Naive thymus-derived CD8-positive, alpha-beta T cell (primary cell): Measurements from ENCODE around the gene DGKG. TPM values are rescaled to one million over a fixed set of nuclear protein-coding genes. Genes with fewer than 3 reads are reported as not detected.
A peak's percentile ranks its signal among the peaks of the same experiment; 100 is the strongest.

ENCODE experiments used
- ATAC-seq, 2 donors: fragments of 150-1000 bp; cut with Tn5 transposase in 1 of 2; sonication (Bioruptor Pico), chemical (Tn5 transposase) in 1 of 2; 1 replicate in 1 of 2; 2 replicates in 1 of 2; pipeline ENCODE4 v1.10.0; 2021; ENCODE audit warnings: mild to moderate bottlenecking in 2 of 2, moderate library complexity in 2 of 2
- POLR2A ChIA-PET: fragments of 350-600 bp; sonication (Branson Sonifier 250); formaldehyde crosslinking; loops from one replicate; lab custom pipeline; 2021; ENCODE audit warnings: antibody characterized with exemption; lab: Charles Lee
- DNase-seq, 10 donors: peaks; one replicate each; pipeline versions ENCODE4 v3.0.0 to v3.0.0-alpha.2; 2020 to 2022
- H3K27ac Mint-ChIP-seq, 10 donors: one replicate each; pipeline ENCODE4 v1.8.0; 2020 to 2022; ENCODE audit warnings: mild to moderate bottlenecking in 10 of 10, mixed read lengths in 10 of 10, moderate library complexity in 4 of 10, inconsistent platforms in 1 of 10
- H3K27me3 Mint-ChIP-seq, 5 donors: one replicate each; pipeline ENCODE4 v1.8.0; 2021 to 2022; ENCODE audit warnings: mixed read lengths in 5 of 5
- H3K36me3 Mint-ChIP-seq, 3 donors: one replicate each; pipeline ENCODE4 v1.8.0; 2020 to 2022; ENCODE audit warnings: mixed read lengths in 3 of 3, mild to moderate bottlenecking in 2 of 3, inconsistent platforms in 1 of 3
- H3K4me1 Mint-ChIP-seq, 4 donors: one replicate each; pipeline ENCODE4 v1.8.0; 2021 to 2022; ENCODE audit warnings: mixed read lengths in 4 of 4
- H3K4me3 Mint-ChIP-seq, 10 donors: one replicate each; pipeline ENCODE4 v1.8.0; 2020 to 2022; ENCODE audit warnings: mild to moderate bottlenecking in 10 of 10, mixed read lengths in 10 of 10, moderate library complexity in 6 of 10, inconsistent platforms in 1 of 10
- H3K9me3 Mint-ChIP-seq, 9 donors: one replicate each; pipeline ENCODE4 v1.8.0; 2020 to 2022; ENCODE audit warnings: mixed read lengths in 9 of 9, mild to moderate bottlenecking in 3 of 9, inconsistent platforms in 1 of 9, moderate library complexity in 1 of 9
- polyA plus RNA-seq, 3 donors: library from polyadenylated mRNA; unstranded; fragments of 300-500 nt; fragmentation: Illumina TruSeq; gene quantifications; one replicate each; pipeline ENCODE4 v1.2.3, GENCODE V29; 2021
- total RNA-seq, 8 experiments: library from RNA in 2 of 8; stranded (reverse) in 2 of 8; gene quantifications; one replicate each; pipeline ENCODE4 v1.2.3 and lab custom pipeline; 2021 to 2026

Gene DGKG
- total and polyA plus RNA-seq, 5 experiments from 2014 or later = 0.11 to 1.5 TPM; not detected in 3

- H3K4me3 Mint-ChIP-seq = peak overlapping the region in 7 of 10 donors; percentile 22 to 57 (median 53)
- POLR2A ChIA-PET = no interaction called here
- ATAC-seq = no peak
- no peaks in the 10 kb centered on the region for H3K9me3 Mint-ChIP-seq
- H3K27ac Mint-ChIP-seq = no peak overlapping the region
- DNase-seq = no peak
- H3K27me3 Mint-ChIP-seq = peaks cover 28 to 57% (median 44%) of the 10 kb centered on the region in 5 donors
- H3K4me1 Mint-ChIP-seq = peaks cover 4 to 19% (median 10%) of the 10 kb centered on the region in 4 donors
- H3K36me3 Mint-ChIP-seq = no peaks in the 10 kb centered on the region
Measured at GRCh38 chr3:186362537-186362842, 456 bp upstream of the DGKG start.

DNA sequence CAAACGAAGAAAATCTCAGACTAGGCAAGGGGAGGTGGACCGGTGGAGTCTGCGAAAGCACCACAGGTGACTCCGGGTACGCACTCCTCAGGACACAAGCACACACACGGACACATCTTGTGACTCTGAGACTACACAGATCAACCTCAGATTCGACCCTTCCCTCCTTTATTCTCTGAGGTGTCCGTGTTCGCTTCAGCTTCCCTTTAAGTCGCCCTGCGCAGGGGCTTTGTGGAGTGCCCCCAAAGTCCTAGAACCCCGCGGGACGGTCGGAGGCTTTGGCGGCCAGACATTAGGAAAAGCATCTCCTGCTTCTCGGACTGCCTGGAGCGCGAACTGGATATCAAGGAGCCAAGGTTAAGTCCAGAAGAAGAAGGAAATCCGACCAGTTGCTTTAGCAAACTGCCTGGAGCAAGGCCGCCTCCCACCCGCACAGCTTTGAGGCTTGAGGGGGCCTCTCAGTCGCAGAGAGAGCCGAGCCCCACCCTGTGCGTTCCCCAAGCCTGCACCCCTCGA lies 730 bp downstream of the DGKG start:
- Mint-ChIP-seq H3K4me3 (peak overlapping the region in 4 of 10 donors; percentile 27 to 53 (median 32)), H3K27me3 (peaks cover 29 to 60% (median 46%) of the 10 kb centered on the region in 5 donors), H3K36me3 (no peaks in the 10 kb centered on the region), H3K4me1 (peaks cover 4 to 19% (median 10%) of the 10 kb centered on the region in 4 donors), H3K9me3 (no peaks in the 10 kb centered on the region), H3K27ac (no peak overlapping the region)
- DNase-seq (no peak), ATAC-seq (no peak)
- POLR2A ChIA-PET = no interaction called here

GRCh38 chr3:186360779-186361178 lies 1.3 kb downstream of the DGKG start:
- DNase-seq (no peak), ATAC-seq (no peak)
- H3K36me3 Mint-ChIP-seq = no peaks in the 10 kb centered on the region
- POLR2A ChIA-PET = no interaction called here
- peak overlapping the region in 4 of 10 donors; percentile 19 to 65 (median 37) for H3K4me3 Mint-ChIP-seq
- H3K9me3 Mint-ChIP-seq = no peaks in the 10 kb centered on the region
- peaks cover 6 to 19% (median 10%) of the 10 kb centered on the region in 4 donors for H3K4me1 Mint-ChIP-seq
- H3K27me3 Mint-ChIP-seq = peaks cover 32 to 65% (median 46%) of the 10 kb centered on the region in 5 donors
- H3K27ac Mint-ChIP-seq = no peak overlapping the region

DNA sequence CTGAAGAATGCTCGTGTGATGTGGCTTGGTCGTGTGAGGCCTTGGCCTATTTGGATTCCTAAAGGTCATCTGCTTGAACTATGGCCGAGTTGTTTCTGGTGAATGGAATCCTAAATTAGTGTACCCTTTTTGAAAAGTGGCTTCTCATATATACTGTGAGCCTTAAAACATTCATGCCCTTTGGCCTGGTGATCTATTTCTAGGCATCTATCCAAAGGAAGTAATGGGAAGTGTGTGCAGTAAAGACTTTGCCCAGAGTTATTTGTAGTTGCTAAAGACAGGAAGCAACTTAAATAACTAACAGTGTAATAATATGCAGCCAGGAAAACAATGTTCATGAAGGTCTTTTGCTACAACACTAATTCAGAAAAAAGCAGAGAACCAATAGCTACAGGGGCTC lies 3.0 kb downstream of the DGKG start:
- H3K27me3 Mint-ChIP-seq = peaks cover 27 to 58% (median 41%) of the 10 kb centered on the region in 5 donors
- H3K27ac Mint-ChIP-seq = no peak overlapping the region
- no peaks in the 10 kb centered on the region for H3K9me3 Mint-ChIP-seq
- H3K4me1 Mint-ChIP-seq = peaks cover 6 to 17% (median 10%) of the 10 kb centered on the region in 4 donors
- POLR2A ChIA-PET = no interaction called here
- ATAC-seq (no peak), DNase-seq (no peak)
- H3K4me3 Mint-ChIP-seq = no peak overlapping the region
- no peaks in the 10 kb centered on the region for H3K36me3 Mint-ChIP-seq

DNA sequence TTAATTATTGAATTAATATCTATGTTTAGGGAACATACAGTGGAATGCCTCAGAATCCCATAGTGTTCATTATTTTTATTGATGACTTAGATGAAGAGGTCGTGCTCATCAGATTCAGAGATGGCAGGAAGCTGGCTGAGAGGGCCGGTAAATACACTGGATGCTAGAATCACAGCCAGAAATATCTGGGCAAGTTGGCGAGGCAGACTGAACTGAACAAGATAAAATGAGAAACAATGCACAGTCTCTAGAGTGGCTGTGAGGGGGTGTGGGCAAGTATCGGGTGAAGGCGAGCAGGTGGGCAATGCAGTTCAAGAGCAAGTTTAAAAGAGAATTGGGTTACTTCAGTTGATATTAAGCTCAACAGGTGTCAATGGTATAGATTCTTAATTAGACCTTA lies 5.9 kb downstream of the DGKG start:
- H3K27me3 Mint-ChIP-seq = peaks cover 11 to 50% (median 20%) of the 10 kb centered on the region in 5 donors
- no peak overlapping the region for H3K4me3 Mint-ChIP-seq
- no peaks in the 10 kb centered on the region for H3K9me3 Mint-ChIP-seq
- H3K27ac Mint-ChIP-seq = no peak overlapping the region
- H3K36me3 Mint-ChIP-seq = no peaks in the 10 kb centered on the region
- POLR2A ChIA-PET = no interaction called here
- DNase-seq = no peak
- no peak for ATAC-seq
- H3K4me1 Mint-ChIP-seq = peaks cover 2 to 7% (median 4%) of the 10 kb centered on the region in 4 donors

- no peaks in the 10 kb centered on the region for H3K36me3 Mint-ChIP-seq
- no peaks in the 10 kb centered on the region for H3K9me3 Mint-ChIP-seq
- ATAC-seq (no peak), DNase-seq (no peak)
- H3K4me1 Mint-ChIP-seq = peaks cover 0 to 2% (median 0%) of the 10 kb centered on the region in 4 donors
- no peak overlapping the region for H3K4me3 Mint-ChIP-seq
- H3K27ac Mint-ChIP-seq = no peak overlapping the region
- peaks cover 4 to 37% (median 14%) of the 10 kb centered on the region in 5 donors for H3K27me3 Mint-ChIP-seq
- POLR2A ChIA-PET = no interaction called here
Measured at GRCh38 chr3:186354100-186354499, 7.9 kb downstream of the DGKG start.

GRCh38 chr3:186352369-186352768 lies 9.7 kb downstream of the DGKG start:
- peak overlapping the region in 1 of 10 donors; percentile 17 for H3K27ac Mint-ChIP-seq
- H3K4me1 Mint-ChIP-seq = peaks cover 0 to 2% (median 0%) of the 10 kb centered on the region in 4 donors
- no peak for DNase-seq
- peaks cover 2 to 30% (median 7%) of the 10 kb centered on the region in 5 donors for H3K27me3 Mint-ChIP-seq
- no peak for ATAC-seq
- no peaks in the 10 kb centered on the region for H3K36me3 Mint-ChIP-seq
- POLR2A ChIA-PET = no interaction called here
- no peaks in the 10 kb centered on the region for H3K9me3 Mint-ChIP-seq
- H3K4me3 Mint-ChIP-seq = no peak overlapping the region

- Mint-ChIP-seq H3K4me1 (peaks cover 3 to 16% (median 11%) of the 10 kb centered on the region in 4 donors), H3K27ac (no peak overlapping the region), H3K4me3 (no peak overlapping the region), H3K36me3 (no peaks in the 10 kb centered on the region), H3K27me3 (peaks cover 0 to 6% (median 0%) of the 10 kb centered on the region in 5 donors), H3K9me3 (peaks cover 0 to 8% (median 3%) of the 10 kb centered on the region in 9 donors)
- DNase-seq (no peak), ATAC-seq (no peak)
- POLR2A ChIA-PET = no interaction called here
Measured at GRCh38 chr3:186342197-186342596, 19.8 kb downstream of the DGKG start.

DNA sequence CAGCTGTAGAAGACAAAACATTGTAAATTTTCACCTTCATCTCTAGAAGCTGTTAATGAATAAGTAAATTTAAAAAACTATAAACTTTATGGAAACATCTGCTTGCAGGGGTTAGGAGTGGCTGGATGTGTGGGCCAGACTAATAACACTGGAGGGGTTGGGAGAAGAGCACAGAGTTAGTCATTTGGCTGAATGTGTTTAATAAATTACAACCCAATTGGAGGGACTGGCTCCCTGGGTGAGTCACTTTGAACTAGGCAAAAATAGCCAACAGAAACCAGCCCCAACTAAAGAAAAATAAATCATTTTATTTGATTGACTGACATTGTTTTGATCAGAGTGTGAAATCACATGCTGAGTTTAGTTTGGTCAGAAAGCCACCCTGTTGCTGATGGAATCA lies 21.8 kb downstream of the DGKG start:
- ATAC-seq = no peak
- H3K27me3 Mint-ChIP-seq = peaks cover 0 to 6% (median 0%) of the 10 kb centered on the region in 5 donors
- POLR2A ChIA-PET = no interaction called here
- H3K4me1 Mint-ChIP-seq = peaks cover 3 to 16% (median 11%) of the 10 kb centered on the region in 4 donors
- no peak overlapping the region for H3K4me3 Mint-ChIP-seq
- peaks cover 0 to 8% (median 3%) of the 10 kb centered on the region in 9 donors for H3K9me3 Mint-ChIP-seq
- no peak for DNase-seq
- no peaks in the 10 kb centered on the region for H3K36me3 Mint-ChIP-seq
- H3K27ac Mint-ChIP-seq = no peak overlapping the region

- ATAC-seq (peak in 1 of 2 donors; percentile 59), DNase-seq (peak in 1 of 10 donors; percentile 2)
- peak overlapping the region in 2 of 10 donors; percentile 9 to 62 for H3K27ac Mint-ChIP-seq
- POLR2A ChIA-PET = no interaction called here
- peaks cover 0 to 8% (median 3%) of the 10 kb centered on the region in 9 donors for H3K9me3 Mint-ChIP-seq
- H3K36me3 Mint-ChIP-seq = no peaks in the 10 kb centered on the region
- H3K27me3 Mint-ChIP-seq = peaks cover 0 to 6% (median under 1%) of the 10 kb centered on the region in 5 donors
- H3K4me3 Mint-ChIP-seq = no peak overlapping the region
- peaks cover 3 to 16% (median 11%) of the 10 kb centered on the region in 4 donors for H3K4me1 Mint-ChIP-seq
Measured at GRCh38 chr3:186339180-186339918, 22.7 kb downstream of the DGKG start.

DNA sequence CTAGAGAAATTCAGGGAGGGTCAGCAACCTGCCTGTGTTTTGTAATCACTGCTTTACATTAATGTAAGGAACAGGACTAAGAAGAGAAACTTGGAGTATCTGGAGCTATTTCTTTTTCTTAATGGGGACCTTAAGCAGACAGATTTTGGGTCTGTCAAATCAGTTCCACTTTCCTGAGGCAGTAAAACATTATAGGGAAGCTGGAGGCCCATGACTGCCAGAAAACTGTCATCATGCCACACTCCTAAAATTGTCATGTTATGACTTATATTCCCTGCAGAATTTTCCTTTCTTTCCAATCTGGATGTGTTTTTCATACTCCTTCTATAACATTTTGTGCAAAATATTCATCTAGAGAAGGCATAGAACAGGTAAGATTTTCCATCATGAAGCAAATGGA lies 28.8 kb downstream of the DGKG start:
- no peak for ATAC-seq
- no peak overlapping the region for H3K27ac Mint-ChIP-seq
- H3K4me3 Mint-ChIP-seq = no peak overlapping the region
- POLR2A ChIA-PET = no interaction called here
- H3K9me3 Mint-ChIP-seq = no peaks in the 10 kb centered on the region
- no peak for DNase-seq
- no peaks in the 10 kb centered on the region for H3K4me1 Mint-ChIP-seq
- H3K36me3 Mint-ChIP-seq = no peaks in the 10 kb centered on the region
- H3K27me3 Mint-ChIP-seq = peaks cover 0 to 40% (median 2%) of the 10 kb centered on the region in 5 donors

GRCh38 chr3:186330772-186331460 lies 31.1 kb downstream of the DGKG start:
- H3K4me1 Mint-ChIP-seq = peaks cover 0 to 1% (median 0%) of the 10 kb centered on the region in 4 donors
- no peaks in the 10 kb centered on the region for H3K9me3 Mint-ChIP-seq
- no peaks in the 10 kb centered on the region for H3K36me3 Mint-ChIP-seq
- POLR2A ChIA-PET = no interaction called here
- H3K27me3 Mint-ChIP-seq = peaks cover 0 to 40% (median 7%) of the 10 kb centered on the region in 5 donors
- no peak overlapping the region for H3K4me3 Mint-ChIP-seq
- ATAC-seq = no peak
- no peak overlapping the region for H3K27ac Mint-ChIP-seq
- DNase-seq = no peak

- ATAC-seq = no peak
- no peak for DNase-seq
- Mint-ChIP-seq H3K4me3 (no peak overlapping the region), H3K36me3 (no peaks in the 10 kb centered on the region), H3K27me3 (peaks cover 2 to 40% (median 7%) of the 10 kb centered on the region in 5 donors), H3K9me3 (no peaks in the 10 kb centered on the region), H3K27ac (no peak overlapping the region), H3K4me1 (peaks cover 0 to 1% (median 0%) of the 10 kb centered on the region in 4 donors)
- POLR2A ChIA-PET = no interaction called here
Measured at GRCh38 chr3:186329589-186329988, 32.4 kb downstream of the DGKG start.
